HepG2 (cell line): Measurements from ENCODE around the gene SMAD6. TPM values are rescaled to one million over a fixed set of nuclear protein-coding genes. Genes with fewer than 3 reads are reported as not detected.

ENCODE experiments used
- AHDC1 ChIP-seq: sonication (generic); formaldehyde crosslinking; IDR thresholded peaks from 2 replicates; pipeline ENCODE4 v1.5.1; 2020; ENCODE audit warnings: mild to moderate bottlenecking, missing genetic modification reagents, borderline replicate concordance
- ASH2L ChIP-seq: fragments of 300-600, 200-600 bp; sonication (generic); IDR thresholded peaks from 2 replicates; pipeline ENCODE4 v1.7.0; 2017; ENCODE audit warnings: low read depth, mild to moderate bottlenecking, moderate library complexity, mixed read lengths, low read length; ENCODE audit not compliant: insufficient read length
- CC2D1A ChIP-seq: sonication (generic); formaldehyde crosslinking; IDR thresholded peaks from 2 replicates; pipeline ENCODE4 v1.8.1; 2023; ENCODE audit warnings: mild to moderate bottlenecking, missing genetic modification reagents
- DMAP1 ChIP-seq: IDR thresholded peaks from 2 replicates; pipeline ENCODE4 v1.6.1; 2016
- EEA1 ChIP-seq: sonication (generic); formaldehyde crosslinking; IDR thresholded peaks from 2 replicates; pipeline ENCODE4 v1.5.1; 2020; ENCODE audit warnings: mild to moderate bottlenecking, missing genetic modification reagents, borderline replicate concordance
- GATA4 ChIP-seq: sonication (generic); IDR thresholded peaks from 2 replicates; pipeline ENCODE4 v1.6.1; 2016; ENCODE audit warnings: antibody characterized with exemption, low read depth, borderline replicate concordance
- HNRNPLL ChIP-seq: fragments of 200-400 bp; formaldehyde crosslinking; IDR thresholded peaks from 2 replicates; pipeline ENCODE4 v1.6.1; 2017; ENCODE audit warnings: mild to moderate bottlenecking, low read depth, low read length; ENCODE audit not compliant: poor library complexity, severe bottlenecking
- IRF2 ChIP-seq: IDR thresholded peaks from 2 replicates; pipeline ENCODE4 v1.6.1; 2018; ENCODE audit warnings: missing genetic modification reagents, missing compliant biosample characterization
- KDM6A ChIP-seq: IDR thresholded peaks from 2 replicates; pipeline ENCODE4 v1.6.1; 2016; ENCODE audit warnings: low read depth
- NFE2L2 ChIP-seq: fragments of 150-350 bp; IDR thresholded peaks from 2 replicates; pipeline ENCODE4 v1.6.1; 2014; ENCODE audit warnings: low read length
- SALL1 ChIP-seq: sonication (generic); formaldehyde crosslinking; IDR thresholded peaks from 2 replicates; pipeline ENCODE4 v1.8.0; 2022; ENCODE audit warnings: mild to moderate bottlenecking, missing genetic modification reagents
- SOX6 ChIP-seq, 2 experiments: fragments of 450-650 bp in 1 of 2; sonication (generic) in 1 of 2; formaldehyde crosslinking in 1 of 2; IDR thresholded peaks; 2 replicates each; pipeline versions ENCODE4 v1.4.0 to v1.6.1; 2017 to 2020; ENCODE audit warnings: antibody characterized with exemption in 1 of 2, mild to moderate bottlenecking in 1 of 2, missing genetic modification reagents in 1 of 2
- TP53 ChIP-seq: sonication (generic); formaldehyde crosslinking; conservative IDR thresholded peaks from 2 replicates; pipeline ENCODE4 v1.4.0; 2020; ENCODE audit warnings: missing genetic modification reagents
- ZBTB14 ChIP-seq: sonication (generic); formaldehyde crosslinking; IDR thresholded peaks from 2 replicates; pipeline ENCODE4 v1.4.0; 2020; ENCODE audit warnings: missing genetic modification reagents
- ZBTB42 ChIP-seq: sonication (generic); formaldehyde crosslinking; IDR thresholded peaks from 2 replicates; pipeline ENCODE4 v1.5.0; 2020; ENCODE audit warnings: mild to moderate bottlenecking, missing genetic modification reagents
- ZNF136 ChIP-seq: sonication (generic); formaldehyde crosslinking; IDR thresholded peaks from 2 replicates; pipeline ENCODE4 v1.8.1; 2022; ENCODE audit warnings: low read depth, mild to moderate bottlenecking, moderate library complexity, missing genetic modification reagents
- ZNF609 ChIP-seq: sonication (generic); formaldehyde crosslinking; IDR thresholded peaks from 2 replicates; pipeline ENCODE4 v1.4.0; 2020; ENCODE audit warnings: mild to moderate bottlenecking, missing genetic modification reagents, borderline replicate concordance
- polyA plus RNA-seq, 8 experiments: library from polyadenylated mRNA; depleted of rRNA in 3 of 8; stranded (reverse) in 7 of 8; unstranded in 1 of 8; fragments of >200 nt; fragmentation: Illumina TruSeq in 4 of 8; extraction: Trizol in 4 of 8; gene quantifications; 2 replicates each; pipeline versions ENCODE4 v1.2.1 to v1.2.3, GENCODE V29; 2011 to 2016; ENCODE audit warnings: low read depth in 4 of 8, missing spikeins in 1 of 8, mixed read lengths in 1 of 8; ENCODE audit not compliant: insufficient read depth in 1 of 8
- total RNA-seq, 5 experiments: library from RNA; depleted of rRNA; stranded (reverse); fragments of >200 nt; fragmentation: Illumina TruSeq; extraction: Trizol; gene quantifications; 2 replicates each; pipeline ENCODE4 v1.2.3, GENCODE V29; 2016; ENCODE audit warnings: low read depth in 1 of 5

Gene SMAD6
- total and polyA plus RNA-seq, 2 of the 13 experiments (the other 11 are each of a cell fraction or from before 2014, with no cell fraction given) = 3.3 to 4.4 TPM

GRCh38 chr15:66770518-66771350 lies 68.7 kb downstream of the SMAD6 start (continued):
- TF ChIP-seq AHDC1 (CRISPR knock-in tag) = peak; percentile 65; the same call in 1 of the 2 replicates
- no peak for TF ChIP-seq ZBTB14 (CRISPR knock-in tag)
- peak; percentile 65; the same call in 1 of the 2 replicates for TF ChIP-seq DMAP1 (CRISPR knock-in tag)
- 0 out of 2 replicates have a peak, but pooled peaks have one; percentile 52 for TF ChIP-seq ZNF136 (CRISPR knock-in tag)
- no peak for TF ChIP-seq NFE2L2
- TF ChIP-seq SALL1 (CRISPR knock-in tag) = peak; percentile 19; the same call in 1 of the 2 replicates
- peak; percentile 93 for TF ChIP-seq ASH2L
- 0 out of 2 replicates have a peak, but pooled peaks have one; percentile 14 for TF ChIP-seq ZNF609 (CRISPR knock-in tag)
- TF ChIP-seq IRF2 (CRISPR knock-in tag) = 0 out of 2 replicates have a peak, but pooled peaks have one; percentile 20
- no peak for TF ChIP-seq CC2D1A (CRISPR knock-in tag)
- TF ChIP-seq HNRNPLL = no peak
- TF ChIP-seq KDM6A (CRISPR knock-in tag) = 0 out of 2 replicates have a peak, but pooled peaks have one; percentile 43
- TF ChIP-seq EEA1 (CRISPR knock-in tag) = no peak
- no peak for TF ChIP-seq SOX6 (IDR thresholded peaks at IDR 0.05)
- TF ChIP-seq SOX6 (CRISPR knock-in tag; IDR thresholded peaks at IDR 0.05) = peak; percentile 91
- TF ChIP-seq TP53 (CRISPR knock-in tag) = no peak
- peak; percentile 32; the same call in 1 of the 2 replicates for TF ChIP-seq GATA4
- TF ChIP-seq ZBTB42 (CRISPR knock-in tag) = no peak
